ENCODE results near the gene SPINDOC.

SPINDOC gene

GRCh38 chr11:63814383-63814736 is 1.1 kb downstream of the SPINDOC start:
- TF ChIP-seq CTCF (IDR thresholded peaks at IDR 0.05; ENCODE audit: insufficient read depth, low read length, missing control alignments): no peak
- ChIA-PET POLR2A (interaction anchor here (0.7 kb wide), 1 partner anchor 11 kb away, joined by 3 read pairs; no protein-coding TSS in a partner anchor), CTCF (interaction anchor here (0.7 to 1.4 kb wide), 2 partner anchors 16 to 131 kb away, joined by 3 read pairs; no protein-coding TSS in a partner anchor)
- H3K4me3 ChIP-seq (ENCODE audit: low read depth, low read length): peak overlapping the region; percentile 95
- no peak for DNase-seq (ENCODE audit: low read depth, low spot score)

DNA sequence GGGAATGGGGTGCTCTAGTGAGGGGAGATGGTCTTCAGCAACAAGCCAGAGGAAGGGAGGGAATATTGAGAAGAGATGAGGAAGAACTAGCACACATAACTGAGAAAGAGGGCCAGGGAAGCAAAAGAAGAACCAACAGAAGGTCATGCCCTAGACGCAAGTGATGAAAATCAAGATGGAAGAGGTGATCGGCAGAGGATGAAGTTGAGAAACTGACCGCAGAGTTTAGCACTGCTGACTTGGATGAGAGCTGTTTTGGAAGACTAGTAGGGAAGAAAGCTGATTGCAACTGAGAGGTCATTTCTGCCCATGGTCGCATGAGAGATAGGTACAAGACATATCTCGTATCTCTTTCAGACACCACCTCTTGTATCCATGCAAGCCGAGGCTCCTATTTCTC is 2.9 kb downstream of the SPINDOC start:
- no peak for TF ChIP-seq CTCF (IDR thresholded peaks at IDR 0.05; ENCODE audit: insufficient read depth, low read length, missing control alignments)
- DNase-seq (ENCODE audit: low read depth, low spot score): no peak
- POLR2A ChIA-PET: no interaction called here
- H3K4me3 ChIP-seq (ENCODE audit: low read depth, low read length): no peak overlapping the region
- CTCF ChIA-PET: interaction anchor here (1.5 to 4.4 kb wide), 2 partner anchors 21 to 130 kb away, joined by 7 to 37 read pairs; partner anchors contain the start of gene MARK2

DNA sequence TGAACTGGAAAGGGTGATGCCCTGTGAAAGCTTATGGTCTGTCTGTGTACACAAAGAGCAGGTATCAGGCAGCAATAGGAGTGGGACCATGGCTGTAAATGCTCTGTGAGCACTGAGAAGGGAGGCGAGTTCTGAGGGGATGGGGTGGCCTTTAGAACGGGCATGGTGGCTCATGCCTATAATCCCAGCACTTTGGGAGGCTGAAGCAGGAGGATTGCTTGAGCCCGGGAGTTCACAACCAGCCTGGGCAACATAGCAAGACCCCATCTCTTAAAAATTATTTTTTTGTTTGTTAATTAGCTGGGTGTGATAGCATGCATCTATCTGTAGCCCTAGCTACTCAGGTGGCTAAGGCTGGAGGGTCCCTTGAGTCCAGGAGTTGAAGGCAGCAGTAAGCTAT is 3.5 kb downstream of the SPINDOC start:
- no peak for TF ChIP-seq CTCF (IDR thresholded peaks at IDR 0.05; ENCODE audit: insufficient read depth, low read length, missing control alignments)
- no peak for DNase-seq (ENCODE audit: low read depth, low spot score)
- CTCF ChIA-PET: interaction anchor here (1.6 to 4.4 kb wide), 2 partner anchors 18 to 20 kb away, joined by 6 to 37 read pairs; partner anchors contain the start of gene MARK2
- POLR2A ChIA-PET: no interaction called here
- no peak overlapping the region for H3K4me3 ChIP-seq (ENCODE audit: low read depth, low read length)

DNA sequence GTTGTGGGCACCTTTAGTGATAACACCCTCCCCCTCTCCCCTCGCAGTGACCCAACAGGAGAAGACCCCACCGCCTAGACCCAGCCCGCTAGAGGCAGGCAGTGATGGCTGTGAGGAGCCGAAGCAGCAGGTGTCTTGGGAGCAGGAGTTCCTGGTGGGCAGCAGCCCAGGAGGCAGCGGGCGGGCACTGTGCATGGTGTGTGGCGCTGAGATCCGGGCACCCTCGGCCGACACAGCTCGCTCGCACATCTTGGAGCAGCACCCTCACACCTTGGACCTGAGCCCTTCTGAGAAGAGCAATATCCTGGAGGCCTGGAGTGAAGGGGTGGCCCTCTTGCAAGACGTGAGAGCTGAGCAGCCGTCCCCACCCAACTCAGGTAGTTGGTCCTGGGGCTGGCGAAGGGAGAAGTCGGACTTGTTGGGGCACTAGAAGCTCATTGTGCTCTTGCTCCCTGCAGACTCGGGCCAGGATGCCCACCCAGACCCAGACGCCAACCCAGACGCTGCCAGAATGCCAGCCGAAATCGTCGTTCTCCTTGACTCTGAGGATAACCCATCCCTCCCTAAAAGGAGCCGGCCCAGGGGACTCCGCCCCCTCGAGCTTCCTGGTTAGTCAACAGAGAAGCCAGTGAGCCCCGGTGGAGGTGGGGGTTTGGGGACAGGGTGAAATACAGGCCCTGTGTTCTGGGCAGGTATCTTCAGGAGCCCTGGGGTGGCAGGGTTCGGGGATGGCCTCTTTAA is 4.7 kb downstream of the SPINDOC start:
- no peak for TF ChIP-seq CTCF (IDR thresholded peaks at IDR 0.05; ENCODE audit: insufficient read depth, low read length, missing control alignments)
- ChIA-PET POLR2A (interaction anchor here (0.6 kb wide), 1 partner anchor 43 kb away, joined by 3 read pairs; no protein-coding TSS in a partner anchor), CTCF (interaction anchor here (1.6 to 4.4 kb wide), 2 partner anchors 16 to 19 kb away, joined by 6 to 37 read pairs; partner anchors contain the start of gene MARK2)
- DNase-seq (ENCODE audit: low read depth, low spot score): no peak
- H3K4me3 ChIP-seq (ENCODE audit: low read depth, low read length): no peak overlapping the region

DNA sequence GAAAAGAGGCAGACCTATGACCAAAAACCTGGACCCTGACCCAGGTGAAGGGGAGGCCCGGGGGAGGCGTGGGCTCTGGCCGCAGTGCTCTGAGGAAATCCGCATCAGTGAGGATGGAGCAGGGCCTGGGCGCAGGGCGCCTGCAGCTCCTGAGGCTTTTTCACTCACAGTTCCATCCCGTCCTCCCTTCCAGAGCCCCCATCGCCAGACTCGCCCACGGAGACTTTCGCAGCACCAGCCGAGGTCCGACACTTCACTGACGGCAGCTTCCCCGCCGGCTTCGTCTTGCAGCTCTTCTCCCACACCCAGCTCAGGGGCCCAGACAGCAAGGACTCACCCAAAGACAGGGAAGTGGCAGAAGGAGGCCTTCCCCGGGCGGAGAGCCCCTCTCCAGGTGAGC is 5.4 kb downstream of the SPINDOC start:
- no peak for DNase-seq (ENCODE audit: low read depth, low spot score)
- H3K4me3 ChIP-seq (ENCODE audit: low read depth, low read length): no peak overlapping the region
- no peak for TF ChIP-seq CTCF (IDR thresholded peaks at IDR 0.05; ENCODE audit: insufficient read depth, low read length, missing control alignments)
- POLR2A ChIA-PET: interaction anchor here (0.6 kb wide), 1 partner anchor 42 kb away, joined by 3 read pairs; no protein-coding TSS in a partner anchor
- CTCF ChIA-PET: interaction anchor here (4.4 kb wide), 1 partner anchor 19 kb away, joined by 37 read pairs; the partner anchor contains the start of gene MARK2

DNA sequence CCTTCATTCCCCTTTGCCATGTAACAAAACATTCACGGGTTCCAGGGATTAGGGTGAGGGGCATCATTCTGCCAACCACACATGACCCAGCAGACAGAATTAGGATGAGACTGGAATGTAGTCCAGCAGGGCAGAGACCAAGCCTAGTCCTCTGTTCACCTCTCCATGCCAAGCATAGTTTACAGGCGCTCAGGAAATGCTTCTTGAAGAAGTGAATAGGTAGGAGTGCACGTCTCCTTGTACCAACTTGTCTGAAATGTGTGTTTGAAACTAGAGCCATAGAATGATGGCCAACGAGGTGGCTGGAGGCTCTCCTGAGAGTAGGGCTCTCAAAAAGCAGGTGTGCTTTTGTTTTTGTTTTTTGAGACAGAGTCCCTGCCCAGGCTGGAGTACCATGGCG is 8.2 kb downstream of the SPINDOC start:
- no peak for TF ChIP-seq CTCF (IDR thresholded peaks at IDR 0.05; ENCODE audit: insufficient read depth, low read length, missing control alignments)
- ChIA-PET CTCF (interaction anchor here (6.6 kb wide), 1 partner anchor 15 kb away, joined by 51 read pairs; the partner anchor contains the start of gene MARK2), POLR2A (no interaction called here)
- DNase-seq (ENCODE audit: low read depth, low spot score): no peak
- H3K4me3 ChIP-seq (ENCODE audit: low read depth, low read length): no peak overlapping the region
